LNCAP (cell line): ENCODE results near the gene ACER2.

Experiments
- CTCF ChIP-seq: fragments of 450-650 bp; IDR thresholded peaks from 2 replicates; pipeline ENCODE4 v1.5.1; 2017; ENCODE audit warnings: mild to moderate bottlenecking

ACER2 gene

GRCh38 chr9:19495186-19496028 is 86.6 kb downstream of the ACER2 start:
- no peak for TF ChIP-seq CTCF

- no peak for TF ChIP-seq CTCF
These were observed 87.7 kb downstream of the ACER2 start for GRCh38 chr9:19496321-19497050.

- no peak for TF ChIP-seq CTCF
These were observed 88.5 kb downstream of the ACER2 start for GRCh38 chr9:19497276-19497675.

- no peak for TF ChIP-seq CTCF
These were observed 89.2 kb downstream of the ACER2 start for GRCh38 chr9:19498015-19498414.
